IPS DF 6.9 (cell line): ENCODE measurements around the gene VSIG10L.

Experiments used
- DNase-seq: peaks from one replicate; pipeline ENCODE4 v3.0.0-alpha.2; 2013; ENCODE audit warnings: low read depth, low spot score
- H3K27ac ChIP-seq: one replicate; pipeline ENCODE4 v1.5.1; 2013; ENCODE audit warnings: low read length, control low read depth
- H3K27me3 ChIP-seq: 2 replicates; pipeline ENCODE4 v1.6.1; 2013; ENCODE audit warnings: mild to moderate bottlenecking, low read length; ENCODE audit not compliant: control insufficient read depth, insufficient read depth
- H3K36me3 ChIP-seq: 2 replicates; pipeline ENCODE4 v1.6.1; 2013; ENCODE audit warnings: low read length; ENCODE audit not compliant: control insufficient read depth, insufficient read depth
- H3K4me1 ChIP-seq: 2 replicates; pipeline ENCODE4 v1.6.1; 2013; ENCODE audit warnings: low read length; ENCODE audit not compliant: control insufficient read depth, insufficient read depth
- H3K4me3 ChIP-seq: 2 replicates; pipeline ENCODE4 v1.5.1; 2013; ENCODE audit warnings: mild to moderate bottlenecking, low read length
- H3K9me3 ChIP-seq: 2 replicates; pipeline ENCODE4 v1.6.1; 2013; ENCODE audit warnings: low read length, inconsistent platforms; ENCODE audit not compliant: control insufficient read depth, insufficient read depth
- WGBS: extraction: QIAGEN DNeasy Blood & Tissue Kit; methylation state at CpG from one replicate; pipeline ENCODE4 v1.1.7; 2013; ENCODE audit warnings: mixed read lengths, missing lambda C conversion rate; ENCODE audit not compliant: insufficient read length, insufficient coverage; 5-methylcytosine and 5-hydroxymethylcytosine counted together

VSIG10L gene

GRCh38 chr19:51292971-51293370 is 49.0 kb downstream of the VSIG10L start:
- Histone ChIP-seq H3K4me3 (no peak overlapping the region), H3K27me3 (no peaks in the 10 kb centered on the region), H3K36me3 (no peaks in the 10 kb centered on the region), H3K9me3 (no peaks in the 10 kb centered on the region), H3K4me1 (peaks cover 12% of the 10 kb centered on the region), H3K27ac (no peak overlapping the region)
- WGBS, result no CpG with 5 or more reads among the region's 11 CpGs
- DNase-seq, result no peak

GRCh38 chr19:51289635-51290034 is 52.3 kb downstream of the VSIG10L start:
- WGBS, result no CpG with 5 or more reads among the region's 1 CpG

GRCh38 chr19:51285682-51286081 is 56.3 kb downstream of the VSIG10L start:
- no peaks in the 10 kb centered on the region for H3K36me3 ChIP-seq
- no peak overlapping the region for H3K4me3 ChIP-seq
- no CpG with 5 or more reads among the region's 3 CpGs for WGBS
- no peak for DNase-seq
- no peak overlapping the region for H3K27ac ChIP-seq
- H3K4me1 ChIP-seq, result no peaks in the 10 kb centered on the region
- no peaks in the 10 kb centered on the region for H3K9me3 ChIP-seq
- H3K27me3 ChIP-seq, result no peaks in the 10 kb centered on the region

More at GRCh38 chr19:51289635-51290034, 52.3 kb downstream of the VSIG10L start:
- Histone ChIP-seq H3K36me3 (no peaks in the 10 kb centered on the region), H3K27ac (no peak overlapping the region), H3K9me3 (no peaks in the 10 kb centered on the region), H3K4me3 (no peak overlapping the region), H3K27me3 (no peaks in the 10 kb centered on the region), H3K4me1 (peaks cover 9% of the 10 kb centered on the region)
- DNase-seq, result no peak

GRCh38 chr19:51282335-51282734 is 59.6 kb downstream of the VSIG10L start:
- no peak for DNase-seq

More at GRCh38 chr19:51282335-51282734, 59.6 kb downstream of the VSIG10L start:
- no peak overlapping the region for H3K27ac ChIP-seq
- H3K4me1 ChIP-seq, result no peaks in the 10 kb centered on the region
- H3K4me3 ChIP-seq, result no peak overlapping the region
- no peaks in the 10 kb centered on the region for H3K27me3 ChIP-seq
- no peaks in the 10 kb centered on the region for H3K36me3 ChIP-seq
- no CpG with 5 or more reads among the region's 4 CpGs for WGBS
- 0 out of 2 replicates have a peak, but pooled peaks cover 4% of the 10 kb centered on the region for H3K9me3 ChIP-seq
